GM06990 (cell line): ENCODE measurements around the gene HMGXB3.
A peak's percentile ranks its signal among the peaks of the same experiment; 100 is the strongest.

ENCODE experiments used
- DNase-seq: peaks from one replicate; pipeline ENCODE4 v3.0.0-alpha.2; 2011; ENCODE audit not compliant: insufficient read length; ENCODE audit errors: extremely low read depth
- H3K27me3 ChIP-seq: replicated peaks from 2 replicates; pipeline ENCODE4 v1.6.0; 2011; ENCODE audit warnings: low read length; ENCODE audit not compliant: control insufficient read depth, insufficient read depth
- H3K36me3 ChIP-seq: 2 replicates; pipeline ENCODE4 v1.5.1; 2011; ENCODE audit warnings: low read length; ENCODE audit not compliant: control insufficient read depth, insufficient read depth
- H3K4me3 ChIP-seq: replicated peaks from 2 replicates; pipeline ENCODE4 v1.5.1; 2011; ENCODE audit warnings: low read depth, mild to moderate bottlenecking, control low read depth, low read length
- TF ChIP-seq, protein P1 (sequence below): IDR thresholded peaks from 2 replicates; pipeline ENCODE4 v1.5.1; 2011; ENCODE audit warnings: low read length, control low read depth, mild to moderate bottlenecking, inconsistent platforms; ENCODE audit not compliant: insufficient read depth, poor library complexity, severe bottlenecking

HMGXB3 gene

DNA sequence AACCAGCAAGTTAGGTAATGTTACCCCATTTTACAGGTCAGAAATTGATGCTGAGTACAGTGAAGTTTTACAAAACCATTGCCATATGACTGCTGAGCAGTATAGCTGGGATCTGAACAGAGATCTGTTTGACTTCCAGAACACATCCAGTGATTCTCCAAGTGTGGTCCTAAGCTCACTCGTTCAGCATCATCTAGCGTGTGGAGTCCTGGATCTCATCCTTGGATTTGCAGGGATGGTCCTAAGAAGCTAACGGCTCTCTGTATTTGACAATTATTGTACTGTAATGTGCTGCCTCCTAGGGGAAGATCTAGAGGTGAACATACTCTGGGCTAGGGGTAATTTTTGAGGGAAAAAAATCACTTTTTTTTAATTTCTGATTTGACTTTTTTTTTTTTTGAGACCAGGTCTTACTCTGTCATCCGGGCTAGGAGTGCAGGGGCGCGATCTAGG is 38.6 kb upstream of the HMGXB3 start:
- Histone ChIP-seq H3K4me3 (no peak overlapping the region), H3K36me3 (no peaks in the 10 kb centered on the region), H3K27me3 (no peaks in the 10 kb centered on the region)
- TF ChIP-seq, protein P1, sequence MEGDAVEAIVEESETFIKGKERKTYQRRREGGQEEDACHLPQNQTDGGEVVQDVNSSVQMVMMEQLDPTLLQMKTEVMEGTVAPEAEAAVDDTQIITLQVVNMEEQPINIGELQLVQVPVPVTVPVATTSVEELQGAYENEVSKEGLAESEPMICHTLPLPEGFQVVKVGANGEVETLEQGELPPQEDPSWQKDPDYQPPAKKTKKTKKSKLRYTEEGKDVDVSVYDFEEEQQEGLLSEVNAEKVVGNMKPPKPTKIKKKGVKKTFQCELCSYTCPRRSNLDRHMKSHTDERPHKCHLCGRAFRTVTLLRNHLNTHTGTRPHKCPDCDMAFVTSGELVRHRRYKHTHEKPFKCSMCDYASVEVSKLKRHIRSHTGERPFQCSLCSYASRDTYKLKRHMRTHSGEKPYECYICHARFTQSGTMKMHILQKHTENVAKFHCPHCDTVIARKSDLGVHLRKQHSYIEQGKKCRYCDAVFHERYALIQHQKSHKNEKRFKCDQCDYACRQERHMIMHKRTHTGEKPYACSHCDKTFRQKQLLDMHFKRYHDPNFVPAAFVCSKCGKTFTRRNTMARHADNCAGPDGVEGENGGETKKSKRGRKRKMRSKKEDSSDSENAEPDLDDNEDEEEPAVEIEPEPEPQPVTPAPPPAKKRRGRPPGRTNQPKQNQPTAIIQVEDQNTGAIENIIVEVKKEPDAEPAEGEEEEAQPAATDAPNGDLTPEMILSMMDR, result peak; percentile 46
- DNase-seq, result peak; percentile 6

- no peaks in the 10 kb centered on the region for H3K27me3 ChIP-seq
- TF ChIP-seq, protein P1, result no peak
- H3K36me3 ChIP-seq, result no peaks in the 10 kb centered on the region
- DNase-seq, result no peak
- H3K4me3 ChIP-seq, result no peak overlapping the region
Observed at GRCh38 chr5:149962601-149963300, 37.8 kb upstream of the HMGXB3 start.

GRCh38 chr5:149963729-149964128 is 36.8 kb upstream of the HMGXB3 start:
- Histone ChIP-seq H3K27me3 (no peaks in the 10 kb centered on the region), H3K36me3 (no peaks in the 10 kb centered on the region), H3K4me3 (no peak overlapping the region)
- TF ChIP-seq, protein P1, result no peak
- no peak for DNase-seq

DNA sequence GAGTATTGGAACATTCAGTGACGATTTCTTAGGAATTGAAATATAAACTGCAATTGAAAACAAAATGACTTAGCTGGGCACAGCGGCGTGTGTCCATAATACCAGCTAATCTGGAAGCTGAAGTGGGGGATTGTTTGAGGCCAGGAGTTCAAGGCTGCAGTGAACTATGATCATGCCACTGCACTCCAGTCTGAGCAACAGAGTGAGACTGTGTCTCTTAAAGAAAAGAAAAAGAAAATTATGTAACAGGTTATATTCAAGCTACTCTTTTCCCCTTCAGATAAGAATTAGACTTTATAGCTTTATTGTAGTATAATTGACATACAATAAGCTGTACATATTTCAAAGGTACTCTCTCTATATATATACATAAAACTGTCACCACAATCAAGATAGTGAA is 33.6 kb upstream of the HMGXB3 start:
- no peaks in the 10 kb centered on the region for H3K36me3 ChIP-seq
- DNase-seq, result no peak
- TF ChIP-seq, protein P1, result no peak
- no peak overlapping the region for H3K4me3 ChIP-seq
- no peaks in the 10 kb centered on the region for H3K27me3 ChIP-seq

GRCh38 chr5:149969181-149969930 is 31.2 kb upstream of the HMGXB3 start:
- no peaks in the 10 kb centered on the region for H3K27me3 ChIP-seq
- DNase-seq, result no peak
- no peak overlapping the region for H3K4me3 ChIP-seq
- TF ChIP-seq, protein P1, result no peak
- no peaks in the 10 kb centered on the region for H3K36me3 ChIP-seq
